Urinary bladder (tissue), 4 donors: Measurements from ENCODE around the gene COL16A1. TPM values are rescaled to one million over a fixed set of nuclear protein-coding genes. Genes with fewer than 3 reads are reported as not detected.

Source experiments
- DNase-seq: peaks from one replicate; pipeline ENCODE4 v3.0.0-alpha.2; 2015; ENCODE audit errors: extremely low spot score
- H3K27ac ChIP-seq: one replicate; pipeline ENCODE4 v1.5.1; 2013; ENCODE audit warnings: low read depth, mild to moderate bottlenecking, moderate library complexity
- H3K36me3 ChIP-seq: one replicate; pipeline ENCODE4 v1.6.1; 2013; ENCODE audit warnings: mild to moderate bottlenecking, moderate library complexity; ENCODE audit not compliant: insufficient read depth
- H3K4me1 ChIP-seq: one replicate; pipeline ENCODE4 v1.6.1; 2013; ENCODE audit warnings: mild to moderate bottlenecking, moderate library complexity; ENCODE audit not compliant: insufficient read depth
- H3K4me3 ChIP-seq: one replicate; pipeline ENCODE4 v1.5.1; 2013; ENCODE audit warnings: low read depth, low read length
- WGBS: extraction: QIAGEN DNeasy Blood & Tissue Kit; methylation state at CpG from one replicate; pipeline ENCODE4 v1.1.7; 2013; 5-methylcytosine and 5-hydroxymethylcytosine counted together
- polyA plus RNA-seq: library from polyadenylated mRNA; stranded (reverse); fragments of 200-250 nt; gene quantifications from one replicate; pipeline ENCODE4 v1.2.3, GENCODE V29; 2013
- total RNA-seq: library from RNA; depleted of rRNA; stranded (reverse); fragments of >200 nt; gene quantifications from one replicate; pipeline ENCODE4 v1.2.3, GENCODE V29; 2014
- donor health status: healthy with polysubstance abuse.
- donor health status: healthy.

The COL16A1 gene
- total and polyA plus RNA-seq, 2 donors, result 166 to 217 TPM

GRCh38 chr1:31655756-31656155 is 48.1 kb downstream of the COL16A1 start:
- 75% methylated on average over 4 of the region's 4 CpGs for WGBS
- no peak for DNase-seq
- Histone ChIP-seq H3K4me3 (no peak overlapping the region), H3K27ac (no peak overlapping the region), H3K4me1 (no peaks in the 10 kb centered on the region), H3K36me3 (no peaks in the 10 kb centered on the region)

DNA sequence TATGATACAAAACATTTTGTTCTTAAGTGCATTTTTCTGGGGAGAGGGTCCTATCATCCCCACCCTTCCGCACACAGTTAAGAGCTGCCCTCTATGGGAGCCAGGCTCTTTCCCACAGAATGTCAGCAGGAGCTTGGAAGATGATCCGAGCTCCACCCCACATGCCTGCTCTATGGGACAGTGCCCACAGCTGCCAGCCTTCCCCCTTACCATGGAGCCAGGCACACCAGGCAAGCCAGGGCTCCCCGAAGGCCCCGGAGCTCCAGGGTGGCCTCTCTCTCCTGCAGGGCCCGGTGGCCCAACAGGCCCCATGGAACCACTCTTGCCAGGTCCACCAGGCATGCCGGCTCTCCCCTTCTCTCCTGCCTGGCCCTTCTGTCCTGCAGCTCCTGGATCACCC is 48.7 kb downstream of the COL16A1 start:
- Histone ChIP-seq H3K36me3 (no peaks in the 10 kb centered on the region), H3K4me1 (no peaks in the 10 kb centered on the region), H3K27ac (no peak overlapping the region), H3K4me3 (no peak overlapping the region)
- DNase-seq, result no peak
- 95% methylated on average over 6 of the region's 6 CpGs for WGBS

- no peak for DNase-seq
- Histone ChIP-seq H3K4me1 (no peaks in the 10 kb centered on the region), H3K4me3 (no peak overlapping the region), H3K27ac (no peak overlapping the region), H3K36me3 (no peaks in the 10 kb centered on the region)
- WGBS, result 91% methylated on average over 5 of the region's 5 CpGs
These were observed 49.4 kb downstream of the COL16A1 start for GRCh38 chr1:31654474-31654776.

DNA sequence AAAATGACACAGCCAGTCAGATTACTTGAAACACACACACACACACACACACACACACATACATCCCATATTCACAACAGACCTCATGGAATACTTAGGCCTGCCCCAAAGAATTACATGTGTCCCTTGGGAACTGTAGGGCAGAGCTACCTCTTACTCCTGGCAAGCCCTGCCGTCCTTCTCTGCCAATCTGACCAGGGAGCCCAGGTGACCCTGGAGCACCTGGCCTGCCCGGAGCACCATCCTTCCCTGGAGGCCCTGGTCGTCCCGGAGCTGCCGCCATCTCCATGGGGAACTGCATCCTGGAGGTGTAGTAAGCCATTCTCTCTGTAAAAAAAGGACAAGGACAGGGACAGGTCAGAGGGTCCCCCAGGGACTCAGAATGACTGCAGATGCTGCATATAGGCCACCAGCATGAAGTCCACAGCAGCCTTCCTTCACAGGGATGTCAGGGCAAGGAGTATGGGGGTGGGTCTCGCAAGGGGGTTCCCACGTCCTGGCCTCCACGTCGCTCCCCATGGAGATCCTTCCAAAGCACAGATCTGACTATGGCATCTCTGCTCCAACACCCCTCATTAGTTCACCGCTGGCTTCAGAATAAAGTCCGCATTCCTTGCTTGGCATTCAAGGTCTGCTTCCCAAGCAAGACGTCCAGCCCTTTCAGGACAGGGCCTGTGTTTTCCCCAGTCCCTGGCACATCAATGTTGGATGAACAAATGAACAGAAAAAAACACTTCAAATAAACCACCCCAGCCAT is 49.9 kb downstream of the COL16A1 start:
- WGBS, result 84% methylated on average over 12 of the region's 12 CpGs
- DNase-seq, result no peak
- H3K36me3 ChIP-seq, result no peaks in the 10 kb centered on the region
- no peak overlapping the region for H3K4me3 ChIP-seq
- no peak overlapping the region for H3K27ac ChIP-seq
- H3K4me1 ChIP-seq, result no peaks in the 10 kb centered on the region

DNA sequence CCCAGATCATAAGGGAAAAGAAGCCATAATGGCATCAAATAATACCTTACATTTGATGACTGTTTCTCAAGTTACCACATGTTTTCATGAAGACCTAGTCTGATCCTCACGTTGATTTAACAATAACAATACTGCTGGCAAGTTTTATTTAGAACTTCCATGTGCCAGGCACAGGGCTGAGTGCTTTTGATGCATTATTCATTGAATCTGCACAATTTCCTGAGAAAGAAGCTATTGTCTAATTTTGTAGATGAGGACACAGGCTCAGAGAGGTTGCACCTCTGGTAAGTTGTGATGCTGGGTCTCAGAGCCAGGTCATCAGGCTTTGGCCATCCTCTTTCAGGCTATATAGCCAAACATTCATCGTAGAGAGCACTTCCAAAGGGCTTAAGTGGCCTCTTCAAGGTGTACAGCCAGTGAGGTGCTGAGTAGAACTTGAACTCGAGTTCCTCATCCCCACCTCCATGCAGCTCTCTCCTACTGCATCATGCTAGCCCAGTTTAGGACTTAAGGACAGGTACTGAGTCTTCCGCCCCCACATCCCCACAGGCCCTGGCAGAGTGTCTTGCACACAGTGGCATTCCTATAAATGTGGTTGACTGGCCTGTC is 50.8 kb downstream of the COL16A1 start:
- Histone ChIP-seq H3K27ac (no peak overlapping the region), H3K4me3 (no peak overlapping the region), H3K36me3 (no peaks in the 10 kb centered on the region), H3K4me1 (no peaks in the 10 kb centered on the region)
- DNase-seq, result no peak
- 74% methylated on average over 4 of the region's 4 CpGs for WGBS

DNA sequence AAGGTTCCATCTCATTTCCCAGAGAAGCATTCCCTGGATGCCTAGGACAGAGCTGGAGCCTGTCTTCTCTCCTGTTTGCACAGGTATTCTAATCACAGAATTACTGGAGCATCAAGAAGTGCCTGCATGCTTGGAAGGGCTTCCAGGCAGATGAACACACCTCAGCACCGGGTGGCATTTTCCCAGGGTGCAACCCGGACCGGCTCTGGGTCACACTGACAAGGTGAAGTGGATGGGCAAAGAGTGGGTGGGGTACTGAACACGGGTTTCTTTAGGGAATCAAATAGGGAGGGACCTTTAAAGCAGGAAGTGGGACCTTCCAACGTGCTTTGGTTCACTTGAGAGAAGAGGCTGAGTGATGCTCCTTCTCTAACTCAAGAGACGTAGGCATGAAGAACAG is 52.1 kb downstream of the COL16A1 start:
- 67% methylated on average over 6 of the region's 6 CpGs for WGBS
- H3K27ac ChIP-seq, result no peak overlapping the region

DNA sequence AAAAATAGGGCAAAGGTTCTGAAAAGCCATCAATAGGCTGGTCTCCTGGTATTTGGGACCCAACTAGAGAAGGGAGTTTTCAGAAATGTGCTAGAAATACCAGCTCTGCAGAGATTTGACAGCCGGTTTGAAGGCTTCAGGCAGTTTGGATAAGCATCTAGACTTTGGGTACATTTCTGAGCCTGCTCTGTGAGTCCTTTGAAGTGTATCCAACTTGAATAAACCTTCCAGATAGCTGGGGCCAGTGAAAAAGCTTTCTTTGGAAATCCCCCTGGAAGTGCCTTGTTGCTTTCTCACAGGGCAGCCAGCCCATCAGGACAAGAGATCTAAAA is 52.8 kb downstream of the COL16A1 start:
- H3K36me3 ChIP-seq, result no peaks in the 10 kb centered on the region
- WGBS, result 18% methylated on average over 1 of the region's 1 CpG
- no peak overlapping the region for H3K27ac ChIP-seq
- H3K4me3 ChIP-seq, result no peak overlapping the region
- DNase-seq, result no peak
- no peaks in the 10 kb centered on the region for H3K4me1 ChIP-seq

More for the DNA sequence above, 52.1 kb downstream of the COL16A1 start:
- Histone ChIP-seq H3K4me1 (no peaks in the 10 kb centered on the region), H3K36me3 (no peaks in the 10 kb centered on the region), H3K4me3 (no peak overlapping the region)
- no peak for DNase-seq

DNA sequence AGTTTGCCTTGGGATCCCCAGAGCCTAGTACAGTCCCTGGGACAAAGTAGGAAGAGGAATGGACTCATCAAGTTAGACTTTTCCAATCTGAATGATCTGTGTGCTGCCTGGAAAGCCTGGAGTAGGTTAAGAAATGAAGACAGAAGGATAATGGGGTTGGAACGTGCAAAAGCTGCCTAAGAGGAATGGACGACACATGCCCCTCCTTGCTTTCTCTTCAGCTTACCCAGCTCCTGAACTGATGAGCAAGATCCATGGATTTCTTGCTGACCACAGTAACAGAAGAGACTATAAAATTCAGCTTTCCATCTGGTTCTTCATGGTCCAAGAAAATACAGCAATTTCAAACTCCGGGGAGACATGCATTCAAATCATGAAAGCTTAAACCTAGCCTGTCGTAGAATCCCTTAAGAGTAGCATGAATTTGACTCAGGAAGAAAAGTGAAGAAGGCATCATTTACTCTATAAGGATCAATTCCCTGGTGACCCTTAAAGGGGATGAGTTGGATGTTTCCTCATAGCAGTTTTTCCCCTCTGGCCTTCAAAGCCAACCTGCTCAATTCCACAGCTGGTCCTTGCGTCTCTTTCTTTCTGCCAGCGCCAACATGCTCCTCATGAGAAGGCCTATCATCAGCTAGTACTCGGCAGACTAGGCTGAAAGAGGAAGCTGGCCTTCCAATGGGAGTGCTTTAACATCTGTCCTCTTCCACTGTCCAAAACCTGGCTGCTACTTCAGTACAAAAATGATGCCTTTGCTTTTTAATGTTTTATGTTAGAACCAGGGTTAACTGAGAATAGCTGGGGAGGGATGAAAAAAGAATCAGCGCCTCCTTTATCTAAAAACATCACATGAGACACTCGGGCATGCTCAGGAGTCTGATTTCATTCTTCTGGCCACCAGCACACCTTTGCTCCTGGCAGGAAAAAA is 53.4 kb downstream of the COL16A1 start:
- Histone ChIP-seq H3K4me3 (no peak overlapping the region), H3K27ac (no peak overlapping the region), H3K36me3 (no peaks in the 10 kb centered on the region), H3K4me1 (no peaks in the 10 kb centered on the region)
- 50% methylated on average over 9 of the region's 9 CpGs for WGBS
- DNase-seq, result no peak

GRCh38 chr1:31648641-31649357 is 55.0 kb downstream of the COL16A1 start:
- Histone ChIP-seq H3K27ac (no peak overlapping the region), H3K4me3 (no peak overlapping the region), H3K36me3 (no peaks in the 10 kb centered on the region), H3K4me1 (no peaks in the 10 kb centered on the region)
- no peak for DNase-seq
- WGBS, result 73% methylated on average over 9 of the region's 9 CpGs

GRCh38 chr1:31648190-31648589 is 55.6 kb downstream of the COL16A1 start:
- no peak overlapping the region for H3K27ac ChIP-seq

GRCh38 chr1:31647106-31647505 is 56.7 kb downstream of the COL16A1 start:
- H3K4me1 ChIP-seq, result no peaks in the 10 kb centered on the region
- H3K4me3 ChIP-seq, result no peak overlapping the region
- H3K36me3 ChIP-seq, result no peaks in the 10 kb centered on the region
- H3K27ac ChIP-seq, result no peak overlapping the region
- no peak for DNase-seq
- WGBS, result 58% methylated on average over 2 of the region's 2 CpGs

More at GRCh38 chr1:31648190-31648589, 55.6 kb downstream of the COL16A1 start:
- no peak overlapping the region for H3K4me3 ChIP-seq
- WGBS, result 73% methylated on average over 2 of the region's 2 CpGs
- no peak for DNase-seq
- no peaks in the 10 kb centered on the region for H3K4me1 ChIP-seq
- H3K36me3 ChIP-seq, result no peaks in the 10 kb centered on the region

GRCh38 chr1:31646259-31646960 is 57.4 kb downstream of the COL16A1 start:
- Histone ChIP-seq H3K36me3 (no peaks in the 10 kb centered on the region), H3K27ac (no peak overlapping the region), H3K4me3 (no peak overlapping the region), H3K4me1 (no peaks in the 10 kb centered on the region)
- 98% methylated on average over 4 of the region's 4 CpGs for WGBS
- no peak for DNase-seq

DNA sequence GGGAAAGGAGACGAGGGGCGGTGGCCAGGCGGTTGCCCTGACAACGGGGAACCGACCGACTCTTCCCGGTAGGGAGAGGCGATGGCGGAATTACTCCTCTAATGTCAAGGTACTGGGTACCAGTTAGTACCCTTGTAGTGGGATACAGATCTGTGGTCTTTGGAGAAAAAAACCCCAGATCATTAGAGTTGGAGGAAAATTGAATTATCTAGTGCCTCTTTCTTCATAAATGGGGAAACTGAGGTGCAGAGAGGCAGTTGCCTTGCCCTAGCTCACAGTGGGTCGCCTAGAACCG is 58.6 kb downstream of the COL16A1 start:
- Histone ChIP-seq H3K36me3 (no peaks in the 10 kb centered on the region), H3K4me1 (no peaks in the 10 kb centered on the region), H3K27ac (peak overlapping the region; percentile 89), H3K4me3 (peak overlapping the region; percentile 66)
- under 1% methylated on average over 11 of the region's 11 CpGs for WGBS
- no peak for DNase-seq
